Testis (tissue), 2 donors: Measurements from ENCODE around the gene SSTR4.

Experiments used
- CTCF ChIP-seq, 3 experiments: fragments of 450-650 bp in 2 of 3; fragments of 200-600 bp in 1 of 3; sonication (generic) in 1 of 3; IDR thresholded peaks; one replicate each; pipeline ENCODE4 v1.5.1; 2016 to 2019; ENCODE audit warnings: antibody characterized with exemption in 3 of 3, mild to moderate bottlenecking in 2 of 3, moderate library complexity in 1 of 3
- POLR2A ChIP-seq: fragments of 450-650 bp; IDR thresholded peaks from one replicate; pipeline ENCODE4 v1.6.1; 2017; ENCODE audit warnings: antibody characterized with exemption, mild to moderate bottlenecking, moderate library complexity

- no peak for TF ChIP-seq CTCF (IDR thresholded peaks at IDR 0.05)
- TF ChIP-seq POLR2A: no peak
Measured at GRCh38 chr20:22998476-22998875, 36.6 kb upstream of the SSTR4 start.
